WTC11 (cell line): ENCODE results near the gene RNF215. TPM values are rescaled to one million over a fixed set of nuclear protein-coding genes. Genes with fewer than 3 reads are reported as not detected.

Experiments used
- ATAC-seq: fragments of 200-7000 bp; cut with Tn5 transposase; 2 replicates; pipeline ENCODE4 v1.10.0; 2021; ENCODE audit warnings: mild to moderate bottlenecking, moderate library complexity
- CTCF ChIA-PET: fragments of 300-600 bp; sonication (Branson Sonifier 250); formaldehyde crosslinking; loops from one replicate; lab custom pipeline; 2021; ENCODE audit warnings: antibody characterized with exemption; lab: Charles Lee
- POLR2A ChIA-PET: fragments of 350-600 bp; sonication (Branson Sonifier 250); formaldehyde crosslinking; loops from one replicate; lab custom pipeline; 2021; ENCODE audit warnings: antibody characterized with exemption; lab: Charles Lee
- DNase-seq: peaks from one replicate; pipeline ENCODE4 v3.0.0; 2021; ENCODE audit warnings: low spot score
- H3K27ac Mint-ChIP-seq: 2 replicates; pipeline ENCODE4 v1.8.0; 2021; ENCODE audit warnings: mixed read lengths
- H3K27me3 Mint-ChIP-seq: 2 replicates; pipeline ENCODE4 v1.8.0; 2021; ENCODE audit warnings: low read depth, mild to moderate bottlenecking, moderate library complexity, mixed read lengths
- H3K36me3 Mint-ChIP-seq: 2 replicates; pipeline ENCODE4 v1.8.0; 2021; ENCODE audit warnings: mixed read lengths
- H3K4me1 Mint-ChIP-seq: 2 replicates; pipeline ENCODE4 v1.8.0; 2022; ENCODE audit warnings: mixed read lengths
- H3K4me3 Mint-ChIP-seq: 2 replicates; pipeline ENCODE4 v1.8.0; 2021; ENCODE audit warnings: mild to moderate bottlenecking, moderate library complexity, mixed read lengths
- H3K9me3 Mint-ChIP-seq: 2 replicates; pipeline ENCODE4 v1.8.0; 2021; ENCODE audit warnings: mixed read lengths
- AFF4 ChIP-seq: sonication (generic); formaldehyde crosslinking; IDR thresholded peaks from 2 replicates; pipeline ENCODE4 v1.8.1; 2023; ENCODE audit warnings: mild to moderate bottlenecking, missing genetic modification reagents, borderline replicate concordance
- ATF6 ChIP-seq: sonication (generic); formaldehyde crosslinking; IDR thresholded peaks from 2 replicates; pipeline ENCODE4 v1.8.1; 2023; ENCODE audit warnings: mild to moderate bottlenecking, missing genetic modification reagents
- CREM ChIP-seq: sonication (generic); formaldehyde crosslinking; IDR thresholded peaks from 2 replicates; pipeline ENCODE4 v1.8.1; 2022; ENCODE audit warnings: mild to moderate bottlenecking, missing genetic modification reagents, moderate library complexity
- EMX1 ChIP-seq: fragments of 250-450 bp; sonication (Bioruptor Pico); IDR thresholded peaks from 2 replicates; pipeline ENCODE4 v1.8.0; 2021; ENCODE audit warnings: mild to moderate bottlenecking
- JAZF1 ChIP-seq: fragments of 250-450 bp; sonication (Bioruptor Pico); IDR thresholded peaks from 2 replicates; pipeline ENCODE4 v1.9.0; 2021; ENCODE audit warnings: moderate library complexity, mild to moderate bottlenecking, inconsistent platforms
- KAT7 ChIP-seq: sonication (generic); formaldehyde crosslinking; IDR thresholded peaks from 2 replicates; pipeline ENCODE4 v1.8.1; 2023; ENCODE audit warnings: missing genetic modification reagents, mild to moderate bottlenecking, borderline replicate concordance
- NR1H2 ChIP-seq: sonication (generic); formaldehyde crosslinking; IDR thresholded peaks from 2 replicates; pipeline ENCODE4 v1.9.0; 2021; ENCODE audit warnings: mild to moderate bottlenecking, moderate library complexity, missing genetic modification reagents
- NR3C1 ChIP-seq: sonication (generic); formaldehyde crosslinking; conservative IDR thresholded peaks from 2 replicates; pipeline ENCODE4 v1.8.1; 2023; ENCODE audit warnings: low read depth, mild to moderate bottlenecking, missing genetic modification reagents
- SOX15 ChIP-seq: fragments of 250-450 bp; sonication (Bioruptor Pico); IDR thresholded peaks from 2 replicates; pipeline ENCODE4 v1.9.0; 2021; ENCODE audit warnings: mild to moderate bottlenecking
- TCF7 ChIP-seq: sonication (generic); formaldehyde crosslinking; IDR thresholded peaks from 2 replicates; pipeline ENCODE4 v1.8.0; 2022; ENCODE audit warnings: mild to moderate bottlenecking, low read depth, missing genetic modification reagents, moderate library complexity
- TEAD4 ChIP-seq: sonication (generic); formaldehyde crosslinking; IDR thresholded peaks from 2 replicates; pipeline ENCODE4 v1.8.0; 2022; ENCODE audit warnings: mild to moderate bottlenecking, missing genetic modification reagents
- ZNF121 ChIP-seq: sonication (generic); formaldehyde crosslinking; IDR thresholded peaks from 2 replicates; pipeline ENCODE4 v1.8.0; 2023; ENCODE audit warnings: missing genetic modification reagents
- total RNA-seq: library from RNA; stranded (reverse); gene quantifications from 3 replicates; pipeline ENCODE4 v1.2.3, GENCODE V29; 2021
- TF ChIP-seq, protein P1 (sequence below): fragments of 250-450 bp; sonication (Bioruptor Pico); IDR thresholded peaks from 2 replicates; pipeline ENCODE4 v1.9.0; 2021; ENCODE audit warnings: mild to moderate bottlenecking, borderline replicate concordance
- TF ChIP-seq, protein P2 (sequence below): sonication (generic); formaldehyde crosslinking; IDR thresholded peaks from 2 replicates; pipeline ENCODE4 v1.8.0; 2022; ENCODE audit warnings: mild to moderate bottlenecking, missing genetic modification reagents
- TF ChIP-seq, protein P3 (sequence below): sonication (generic); formaldehyde crosslinking; IDR thresholded peaks from 2 replicates; pipeline ENCODE4 v1.8.1; 2022; ENCODE audit warnings: mild to moderate bottlenecking, missing genetic modification reagents, moderate library complexity, borderline replicate concordance

RNF215 gene
- total RNA-seq, 1 experiment from 2014 or later: 25.4 TPM

DNA sequence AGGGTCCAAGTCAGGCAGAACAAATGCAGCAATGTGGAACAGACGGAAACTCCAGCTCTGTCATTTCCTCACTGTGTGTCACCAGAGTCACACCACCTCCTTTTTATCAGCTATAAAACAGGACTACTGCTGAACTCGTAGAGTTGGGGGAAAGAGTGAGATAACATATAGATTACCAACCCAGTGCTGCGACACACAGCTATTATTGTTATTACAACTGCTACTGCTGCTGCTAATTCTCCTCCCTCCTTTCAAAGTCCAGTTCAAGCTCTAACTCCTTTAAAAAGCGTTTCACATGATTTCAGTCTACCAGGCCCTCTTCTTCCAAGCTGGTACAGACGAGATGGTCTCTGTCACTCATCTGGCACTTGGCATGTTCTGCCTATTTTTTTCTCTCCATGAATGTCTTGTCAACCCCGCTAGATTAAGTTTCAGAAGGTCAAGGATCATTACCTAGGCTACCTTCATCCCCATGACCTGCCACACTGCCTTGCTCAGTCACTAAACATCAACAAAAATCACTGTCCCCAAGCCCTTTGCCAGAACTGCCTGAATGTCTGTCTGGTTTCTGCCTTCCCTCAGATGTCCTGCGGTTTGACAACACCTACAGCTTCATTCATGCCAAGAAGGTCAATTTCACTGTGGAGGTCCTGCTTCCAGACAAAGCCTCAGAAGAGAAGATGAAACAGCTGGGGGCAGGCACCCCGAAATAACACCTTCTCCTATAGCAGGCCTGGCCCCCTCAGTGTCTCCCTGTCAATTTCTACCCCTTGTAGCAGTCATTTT is 34.7 kb upstream of the RNF215 start (continued):
- TF ChIP-seq AFF4 (CRISPR knock-in tag) (no peak), TEAD4 (CRISPR knock-in tag) (no peak), NR1H2 (CRISPR knock-in tag) (no peak), ZNF121 (CRISPR knock-in tag) (no peak), KAT7 (CRISPR knock-in tag) (no peak), CREM (CRISPR knock-in tag) (no peak), ATF6 (CRISPR knock-in tag) (no peak)
- TF ChIP-seq, protein P1, sequence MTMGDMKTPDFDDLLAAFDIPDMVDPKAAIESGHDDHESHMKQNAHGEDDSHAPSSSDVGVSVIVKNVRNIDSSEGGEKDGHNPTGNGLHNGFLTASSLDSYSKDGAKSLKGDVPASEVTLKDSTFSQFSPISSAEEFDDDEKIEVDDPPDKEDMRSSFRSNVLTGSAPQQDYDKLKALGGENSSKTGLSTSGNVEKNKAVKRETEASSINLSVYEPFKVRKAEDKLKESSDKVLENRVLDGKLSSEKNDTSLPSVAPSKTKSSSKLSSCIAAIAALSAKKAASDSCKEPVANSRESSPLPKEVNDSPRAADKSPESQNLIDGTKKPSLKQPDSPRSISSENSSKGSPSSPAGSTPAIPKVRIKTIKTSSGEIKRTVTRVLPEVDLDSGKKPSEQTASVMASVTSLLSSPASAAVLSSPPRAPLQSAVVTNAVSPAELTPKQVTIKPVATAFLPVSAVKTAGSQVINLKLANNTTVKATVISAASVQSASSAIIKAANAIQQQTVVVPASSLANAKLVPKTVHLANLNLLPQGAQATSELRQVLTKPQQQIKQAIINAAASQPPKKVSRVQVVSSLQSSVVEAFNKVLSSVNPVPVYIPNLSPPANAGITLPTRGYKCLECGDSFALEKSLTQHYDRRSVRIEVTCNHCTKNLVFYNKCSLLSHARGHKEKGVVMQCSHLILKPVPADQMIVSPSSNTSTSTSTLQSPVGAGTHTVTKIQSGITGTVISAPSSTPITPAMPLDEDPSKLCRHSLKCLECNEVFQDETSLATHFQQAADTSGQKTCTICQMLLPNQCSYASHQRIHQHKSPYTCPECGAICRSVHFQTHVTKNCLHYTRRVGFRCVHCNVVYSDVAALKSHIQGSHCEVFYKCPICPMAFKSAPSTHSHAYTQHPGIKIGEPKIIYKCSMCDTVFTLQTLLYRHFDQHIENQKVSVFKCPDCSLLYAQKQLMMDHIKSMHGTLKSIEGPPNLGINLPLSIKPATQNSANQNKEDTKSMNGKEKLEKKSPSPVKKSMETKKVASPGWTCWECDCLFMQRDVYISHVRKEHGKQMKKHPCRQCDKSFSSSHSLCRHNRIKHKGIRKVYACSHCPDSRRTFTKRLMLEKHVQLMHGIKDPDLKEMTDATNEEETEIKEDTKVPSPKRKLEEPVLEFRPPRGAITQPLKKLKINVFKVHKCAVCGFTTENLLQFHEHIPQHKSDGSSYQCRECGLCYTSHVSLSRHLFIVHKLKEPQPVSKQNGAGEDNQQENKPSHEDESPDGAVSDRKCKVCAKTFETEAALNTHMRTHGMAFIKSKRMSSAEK (CRISPR knock-in tag): no peak

DNA sequence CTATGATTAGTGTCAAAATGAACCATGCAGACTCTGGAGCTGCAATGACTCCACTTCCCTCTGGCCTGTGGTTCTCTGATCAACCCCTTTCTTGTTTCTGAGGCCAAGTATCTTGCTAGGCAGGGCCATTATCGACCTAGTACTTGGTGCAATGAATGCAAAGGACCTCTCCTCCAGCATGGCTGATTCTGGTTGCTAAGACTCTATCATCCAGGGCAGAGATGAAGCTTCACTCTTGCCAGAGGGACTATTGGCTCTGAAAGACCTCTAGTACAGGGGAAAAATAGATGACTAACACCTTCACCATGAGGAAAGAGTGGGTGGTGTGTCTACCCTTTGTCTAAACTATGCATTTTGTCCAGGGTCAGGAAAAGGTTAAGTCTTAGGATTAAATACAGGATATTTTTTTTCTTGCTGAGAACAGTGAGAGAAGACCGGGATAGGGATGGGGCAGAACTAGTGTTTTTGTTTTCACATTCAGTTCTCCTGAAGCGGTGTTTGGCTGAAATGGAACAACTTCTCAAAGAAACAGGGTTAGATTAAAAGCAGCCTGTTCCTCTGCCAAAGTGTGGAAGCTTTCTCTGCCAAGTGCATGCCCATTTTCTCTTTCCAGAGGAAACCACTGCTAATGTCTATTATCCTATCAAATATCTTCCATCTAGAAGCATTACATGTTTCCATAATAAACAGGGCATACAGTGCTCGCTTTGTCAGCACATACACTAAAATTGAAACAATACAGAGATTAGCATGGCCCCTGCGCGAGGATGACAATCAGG is 33.3 kb upstream of the RNF215 start:
- Mint-ChIP-seq H3K9me3 (no peaks in the 10 kb centered on the region), H3K4me3 (no peak overlapping the region)
- DNase-seq (no peak), ATAC-seq (no peak)
- POLR2A ChIA-PET: interaction anchor here (0.7 kb wide), 1 partner anchor 814 kb away, joined by 5 read pairs; no protein-coding TSS in a partner anchor
- no peak for TF ChIP-seq EMX1 (CRISPR knock-in tag)
- TF ChIP-seq, all 79 proteins: peak for 0
- no peaks in the 10 kb centered on the region; the same call in 1 of the 2 replicates for H3K27me3 Mint-ChIP-seq
- no peak overlapping the region for H3K27ac Mint-ChIP-seq
- CTCF ChIA-PET: no interaction called here
- peaks cover 26% of the 10 kb centered on the region for H3K4me1 Mint-ChIP-seq
- peaks cover 46% of the 10 kb centered on the region for H3K36me3 Mint-ChIP-seq

DNA sequence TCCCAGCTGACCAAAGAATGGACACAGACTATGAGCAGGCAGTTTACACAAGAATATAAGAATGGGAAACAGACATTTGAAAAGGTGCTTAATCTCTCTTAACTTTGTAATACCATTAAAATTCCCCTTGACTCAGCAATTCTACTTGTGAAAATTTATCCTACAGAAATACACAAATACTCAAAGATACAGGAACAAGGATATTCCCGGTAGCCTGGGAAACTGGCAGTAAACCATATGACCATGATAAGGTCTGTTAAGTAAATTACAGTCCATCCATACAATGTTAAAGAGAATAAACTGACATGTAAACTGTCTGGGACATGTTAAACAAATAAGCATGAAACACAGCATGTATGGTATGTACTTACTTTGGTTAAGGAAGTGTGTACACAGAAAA is 29.6 kb upstream of the RNF215 start:
- CTCF ChIA-PET: interaction anchor here (0.9 kb wide), 1 partner anchor 30 kb away, joined by 3 read pairs; the partner anchor contains the start of gene RNF215
- DNase-seq (no peak), ATAC-seq (no peak)
- POLR2A ChIA-PET: no interaction called here
- Mint-ChIP-seq H3K9me3 (no peaks in the 10 kb centered on the region), H3K4me3 (no peak overlapping the region), H3K27ac (no peak overlapping the region)
- TF ChIP-seq, protein P2, sequence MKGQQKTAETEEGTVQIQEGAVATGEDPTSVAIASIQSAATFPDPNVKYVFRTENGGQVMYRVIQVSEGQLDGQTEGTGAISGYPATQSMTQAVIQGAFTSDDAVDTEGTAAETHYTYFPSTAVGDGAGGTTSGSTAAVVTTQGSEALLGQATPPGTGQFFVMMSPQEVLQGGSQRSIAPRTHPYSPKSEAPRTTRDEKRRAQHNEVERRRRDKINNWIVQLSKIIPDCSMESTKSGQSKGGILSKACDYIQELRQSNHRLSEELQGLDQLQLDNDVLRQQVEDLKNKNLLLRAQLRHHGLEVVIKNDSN: no peak
- TF ChIP-seq, protein P3, sequence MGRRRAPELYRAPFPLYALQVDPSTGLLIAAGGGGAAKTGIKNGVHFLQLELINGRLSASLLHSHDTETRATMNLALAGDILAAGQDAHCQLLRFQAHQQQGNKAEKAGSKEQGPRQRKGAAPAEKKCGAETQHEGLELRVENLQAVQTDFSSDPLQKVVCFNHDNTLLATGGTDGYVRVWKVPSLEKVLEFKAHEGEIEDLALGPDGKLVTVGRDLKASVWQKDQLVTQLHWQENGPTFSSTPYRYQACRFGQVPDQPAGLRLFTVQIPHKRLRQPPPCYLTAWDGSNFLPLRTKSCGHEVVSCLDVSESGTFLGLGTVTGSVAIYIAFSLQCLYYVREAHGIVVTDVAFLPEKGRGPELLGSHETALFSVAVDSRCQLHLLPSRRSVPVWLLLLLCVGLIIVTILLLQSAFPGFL (CRISPR knock-in tag): no peak
- no peak for TF ChIP-seq TCF7 (CRISPR knock-in tag)
- TF ChIP-seq NR3C1 (CRISPR knock-in tag): no peak
- TF ChIP-seq JAZF1 (CRISPR knock-in tag): no peak
- no peak for TF ChIP-seq NR1H2 (CRISPR knock-in tag)
- no peak for TF ChIP-seq SOX15 (CRISPR knock-in tag)
- TF ChIP-seq, all 79 proteins: peak for 0
- Mint-ChIP-seq H3K27me3 (no peaks in the 10 kb centered on the region), H3K4me1 (peaks cover 5% of the 10 kb centered on the region), H3K36me3 (peaks cover 53% of the 10 kb centered on the region)
